SK-N-SH (cell line): ENCODE measurements around the gene PIAS1. TPM values are rescaled to one million over a fixed set of nuclear protein-coding genes. Genes with fewer than 3 reads are reported as not detected.
A peak's percentile ranks its signal among the peaks of the same experiment; 100 is the strongest.

ENCODE experiments used
- CTCF ChIA-PET: fragments of 300-600, 350-600 bp; formaldehyde crosslinking; extraction: SDS; loops from one replicate; lab custom pipeline; 2021; lab: Yijun Ruan, JAX
- POLR2A ChIA-PET: fragments of 350-600 bp; sonication (Branson Sonifier 250); formaldehyde crosslinking; extraction: SDS; loops from one replicate; lab custom pipeline; 2020; ENCODE audit warnings: antibody characterized with exemption, inconsistent platforms; lab: Yijun Ruan, JAX
- DNase-seq: peaks from one replicate; pipeline ENCODE4 v3.0.0; 2012
- H2AFZ ChIP-seq: fragments of 200-600 bp; sonication (generic); 2 replicates; pipeline ENCODE4 v1.8.1; 2016; ENCODE audit warnings: antibody characterized with exemption, mild to moderate bottlenecking, low read depth
- H3F3A ChIP-seq: fragments of 200-600 bp; sonication (generic); replicated peaks from 2 replicates; pipeline ENCODE3; 2016; ENCODE audit warnings: antibody characterized with exemption, mild to moderate bottlenecking; ENCODE audit not compliant: insufficient read depth
- H3K27ac ChIP-seq, 2 experiments: fragments of 200-500 bp in 1 of 2; fragments of 200-600 bp in 1 of 2; sonication (Bioruptor generic) in 1 of 2; sonication (generic), shearing (Covaris generic) in 1 of 2; 2 replicates each; pipeline versions ENCODE4 v1.5.1 to v1.6.1; 2014 to 2016; ENCODE audit warnings: low read depth in 2 of 2, inconsistent platforms in 1 of 2, low read length in 1 of 2, mild to moderate bottlenecking in 1 of 2, mixed read lengths in 1 of 2
- H3K27me3 ChIP-seq: fragments of 200-600 bp; sonication (generic), shearing (Covaris generic); 2 replicates; pipeline ENCODE4 v1.6.1; 2016; ENCODE audit warnings: mixed run types; ENCODE audit not compliant: insufficient read depth
- H3K36me3 ChIP-seq, 2 experiments: fragments of 200-500 bp in 1 of 2; fragments of 200-600 bp in 1 of 2; sonication (Bioruptor generic) in 1 of 2; sonication (generic) in 1 of 2; replicated peaks in 1 of 2; 2 replicates each; pipeline versions ENCODE3 to v1.5.1; 2014 to 2016; ENCODE audit warnings: low read length in 1 of 2, mild to moderate bottlenecking in 1 of 2; ENCODE audit not compliant: insufficient read depth in 2 of 2, control insufficient read depth in 1 of 2
- H3K4me1 ChIP-seq, 2 experiments: fragments of 200-500 bp in 1 of 2; fragments of 200-600 bp in 1 of 2; sonication (Bioruptor generic) in 1 of 2; sonication (generic), shearing (Covaris generic) in 1 of 2; 2 replicates each; pipeline versions ENCODE4 v1.5.1 to v1.6.1; 2014 to 2016; ENCODE audit warnings: low read depth in 1 of 2, low read length in 1 of 2, mixed run types in 1 of 2; ENCODE audit not compliant: insufficient read depth in 2 of 2, control insufficient read depth in 1 of 2
- H3K4me2 ChIP-seq: fragments of 200-600 bp; sonication (generic), shearing (Covaris generic); 2 replicates; pipeline ENCODE4 v1.6.1; 2017; ENCODE audit warnings: mixed run types
- H3K4me3 ChIP-seq, 2 experiments: fragments of 200-500 bp in 1 of 2; fragments of 200-600 bp in 1 of 2; sonication (Bioruptor generic) in 1 of 2; sonication (generic), shearing (Covaris generic) in 1 of 2; 2 replicates each; pipeline versions ENCODE4 v1.5.1 to v1.8.1; 2014 to 2016; ENCODE audit warnings: low read depth in 2 of 2, inconsistent platforms in 1 of 2, low read length in 1 of 2, mild to moderate bottlenecking in 1 of 2, mixed read lengths in 1 of 2, moderate library complexity in 1 of 2
- H3K79me2 ChIP-seq: fragments of 200-600 bp; sonication (generic); 2 replicates; pipeline ENCODE4 v1.8.1; 2017; ENCODE audit warnings: mild to moderate bottlenecking; ENCODE audit not compliant: insufficient read depth
- H3K9ac ChIP-seq: fragments of 200-600 bp; sonication (generic); 2 replicates; pipeline ENCODE4 v1.6.1; 2017; ENCODE audit warnings: mixed run types
- H3K9me2 ChIP-seq: fragments of 200-600 bp; sonication (generic); 2 replicates; pipeline ENCODE4 v1.6.1; 2017; ENCODE audit warnings: mixed run types
- H3K9me3 ChIP-seq: fragments of 200-600 bp; sonication (generic); 2 replicates; pipeline ENCODE4 v1.6.1; 2017; ENCODE audit warnings: mixed run types, mild to moderate bottlenecking, moderate library complexity
- H4K20me1 ChIP-seq: fragments of 200-600 bp; sonication (generic); 2 replicates; pipeline ENCODE4 v1.6.1; 2017; ENCODE audit warnings: mild to moderate bottlenecking, mixed run types; ENCODE audit not compliant: insufficient read depth
- CHD2 ChIP-seq: fragments of 150-350 bp; IDR thresholded peaks from 2 replicates; pipeline ENCODE4 v1.6.1; 2018; ENCODE audit warnings: low read length; ENCODE audit not compliant: partially characterized antibody
- CTCF ChIP-seq: fragments of 200-600 bp; sonication (generic); IDR thresholded peaks from 2 replicates; pipeline ENCODE4 v1.6.1; 2017; ENCODE audit warnings: antibody characterized with exemption, mild to moderate bottlenecking, moderate library complexity
- ELF1 ChIP-seq: IDR thresholded peaks from 2 replicates; pipeline ENCODE4 v1.4.0; 2012
- EP300 ChIP-seq, 2 experiments: IDR thresholded peaks; 2 replicates each; pipeline versions ENCODE4 v1.4.0 to v1.6.1; 2012; ENCODE audit warnings: borderline replicate concordance in 1 of 2, low read depth in 1 of 2, low read length in 1 of 2
- EZH2phosphoT487 ChIP-seq: fragments of 200-600 bp; sonication (generic); IDR thresholded peaks from 2 replicates; pipeline ENCODE4 v1.6.1; 2017; ENCODE audit warnings: low read depth, mixed run types, mild to moderate bottlenecking, antibody characterized with exemption, moderate library complexity, borderline replicate concordance
- FOSL2 ChIP-seq: IDR thresholded peaks from 2 replicates; pipeline ENCODE4 v1.4.0; 2012; ENCODE audit warnings: low read depth, mild to moderate bottlenecking, moderate library complexity, borderline replicate concordance
- FOXM1 ChIP-seq: IDR thresholded peaks from 2 replicates; pipeline ENCODE4 v1.4.0; 2012; ENCODE audit warnings: low read depth, mild to moderate bottlenecking
- GATA2 ChIP-seq: sonication (generic); formaldehyde crosslinking; IDR thresholded peaks from 2 replicates; pipeline ENCODE4 v1.5.0; 2020; ENCODE audit warnings: mild to moderate bottlenecking, missing genetic modification reagents
- JUND ChIP-seq: IDR thresholded peaks from 2 replicates; pipeline ENCODE4 v1.4.0; 2012
- MEF2A ChIP-seq: IDR thresholded peaks from 2 replicates; pipeline ENCODE4 v1.4.0; 2012; ENCODE audit warnings: low read depth, borderline replicate concordance
- MXI1 ChIP-seq: IDR thresholded peaks from 2 replicates; pipeline ENCODE4 v1.6.1; 2012; ENCODE audit warnings: mild to moderate bottlenecking, low read depth, low read length, improper control_type of control experiment
- NFIC ChIP-seq: IDR thresholded peaks from 2 replicates; pipeline ENCODE4 v1.4.0; 2012; ENCODE audit warnings: borderline replicate concordance
- NRF1 ChIP-seq: IDR thresholded peaks from 2 replicates; pipeline ENCODE4 v1.6.1; 2012; ENCODE audit warnings: low read depth, mild to moderate bottlenecking, low read length
- PBX3 ChIP-seq: IDR thresholded peaks from 2 replicates; pipeline ENCODE4; 2012
- POLR2AphosphoS5 ChIP-seq: IDR thresholded peaks from 2 replicates; pipeline ENCODE4 v1.6.1; 2012; ENCODE audit warnings: low read depth, low read length
- RAD21 ChIP-seq: IDR thresholded peaks from 2 replicates; pipeline ENCODE4 v1.6.1; 2012; ENCODE audit warnings: mild to moderate bottlenecking, low read length
- RCOR1 ChIP-seq: fragments of 150-350 bp; IDR thresholded peaks from 2 replicates; pipeline ENCODE4 v1.6.1; 2017; ENCODE audit warnings: antibody characterized with exemption, low read length
- TAF1 ChIP-seq: IDR thresholded peaks from 2 replicates; pipeline ENCODE4 v1.6.1; 2012; ENCODE audit warnings: low read depth, mild to moderate bottlenecking, low read length, moderate library complexity, borderline replicate concordance
- TCF12 ChIP-seq: IDR thresholded peaks from 2 replicates; pipeline ENCODE4 v1.4.0; 2012
- USF2 ChIP-seq: fragments of 150-350 bp; IDR thresholded peaks from 2 replicates; pipeline ENCODE4 v1.6.1; 2017; ENCODE audit warnings: antibody characterized with exemption, low read length, low read depth, borderline replicate concordance
- YY1 ChIP-seq: IDR thresholded peaks from 2 replicates; pipeline ENCODE4 v1.4.0; 2012; ENCODE audit warnings: low read depth, mild to moderate bottlenecking
- WGBS: methylation state at CpG from one replicate; pipeline ENCODE4 v1.1.6; 2017; ENCODE audit warnings: low lambda C conversion rate; 5-methylcytosine and 5-hydroxymethylcytosine counted together
- polyA plus RNA-seq, 3 experiments: library from polyadenylated mRNA; depleted of rRNA; stranded (reverse); fragments of >200 nt; gene quantifications; 2 replicates each; pipeline ENCODE4 v1.2.3, GENCODE V29; 2012
- TF ChIP-seq, protein P1 (sequence below): IDR thresholded peaks from 2 replicates; pipeline ENCODE4 v1.4.0; 2012; ENCODE audit warnings: low read depth
- TF ChIP-seq, protein P2 (sequence below): IDR thresholded peaks from 2 replicates; pipeline ENCODE4 v1.6.1; 2012; ENCODE audit warnings: mild to moderate bottlenecking, low read depth, low read length, moderate library complexity

Gene PIAS1
- polyA plus RNA-seq (2012; rRNA removed), result 9.0 and 9.8 TPM in 2 replicates
- 7.7 and 8.8 TPM in 2 replicates for polyA plus RNA-seq (2012; cell fraction: cytosol; rRNA removed)
- polyA plus RNA-seq (2012; cell fraction: nucleus; rRNA removed), result 30.9 and 32.1 TPM in 2 replicates

- ChIA-PET CTCF (interaction anchor here (0.6 to 3.3 kb wide), 7 partner anchors 77 to 211 kb away, joined by 3 to 18 read pairs (median 4); no protein-coding TSS in a partner anchor), POLR2A (interaction anchor here (0.6 to 1.5 kb wide), 3 partner anchors 19 to 86 kb away, joined by 3 to 6 read pairs (median 4); no protein-coding TSS in a partner anchor)
- Histone ChIP-seq H3K4me2 (peak within 1 kb of the TSS; percentile 92), H3K27ac (peak within 1 kb of the TSS; percentile 77 to 92), H4K20me1 (peaks cover 38% of the 10 kb centered on the region), H3K27me3 (no peaks in the 10 kb centered on the region), H3F3A (peaks cover 2% of the 10 kb centered on the region), H3K36me3 (no peaks in the 10 kb centered on the region), H3K79me2 (peaks cover 49% of the 10 kb centered on the region), H3K9ac (peak within 1 kb of the TSS; percentile 84), H3K9me2 (no peaks in the 10 kb centered on the region), H3K4me1 (peaks cover 0 to 12% of the 10 kb centered on the region in 2 experiments; a peak in 3 of 4 replicates), H3K4me3 (peak within 1 kb of the TSS; percentile 84 to 88), H3K9me3 (no peaks in the 10 kb centered on the region), H2AFZ (peak within 1 kb of the TSS; percentile 97)
- WGBS, result 27% methylated on average over 19 of the region's 72 CpGs
- peak; percentile 99 for DNase-seq
- no peak for TF ChIP-seq EZH2phosphoT487
- TF ChIP-seq CTCF, result peak; percentile 15; the same call in 1 of the 2 replicates
- TF ChIP-seq YY1, result peak; percentile 91
- TF ChIP-seq, protein P1, sequence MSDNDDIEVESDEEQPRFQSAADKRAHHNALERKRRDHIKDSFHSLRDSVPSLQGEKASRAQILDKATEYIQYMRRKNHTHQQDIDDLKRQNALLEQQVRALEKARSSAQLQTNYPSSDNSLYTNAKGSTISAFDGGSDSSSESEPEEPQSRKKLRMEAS, result peak; percentile 89
- 0 out of 2 replicates have a peak, but pooled peaks have one; percentile 18 for TF ChIP-seq ELF1
- TF ChIP-seq PBX3, result peak; percentile 29; the same call in 1 of the 2 replicates
- no peak for TF ChIP-seq GATA2 (CRISPR knock-in tag)
- TF ChIP-seq TCF12, result no peak
- TF ChIP-seq, protein P2, sequence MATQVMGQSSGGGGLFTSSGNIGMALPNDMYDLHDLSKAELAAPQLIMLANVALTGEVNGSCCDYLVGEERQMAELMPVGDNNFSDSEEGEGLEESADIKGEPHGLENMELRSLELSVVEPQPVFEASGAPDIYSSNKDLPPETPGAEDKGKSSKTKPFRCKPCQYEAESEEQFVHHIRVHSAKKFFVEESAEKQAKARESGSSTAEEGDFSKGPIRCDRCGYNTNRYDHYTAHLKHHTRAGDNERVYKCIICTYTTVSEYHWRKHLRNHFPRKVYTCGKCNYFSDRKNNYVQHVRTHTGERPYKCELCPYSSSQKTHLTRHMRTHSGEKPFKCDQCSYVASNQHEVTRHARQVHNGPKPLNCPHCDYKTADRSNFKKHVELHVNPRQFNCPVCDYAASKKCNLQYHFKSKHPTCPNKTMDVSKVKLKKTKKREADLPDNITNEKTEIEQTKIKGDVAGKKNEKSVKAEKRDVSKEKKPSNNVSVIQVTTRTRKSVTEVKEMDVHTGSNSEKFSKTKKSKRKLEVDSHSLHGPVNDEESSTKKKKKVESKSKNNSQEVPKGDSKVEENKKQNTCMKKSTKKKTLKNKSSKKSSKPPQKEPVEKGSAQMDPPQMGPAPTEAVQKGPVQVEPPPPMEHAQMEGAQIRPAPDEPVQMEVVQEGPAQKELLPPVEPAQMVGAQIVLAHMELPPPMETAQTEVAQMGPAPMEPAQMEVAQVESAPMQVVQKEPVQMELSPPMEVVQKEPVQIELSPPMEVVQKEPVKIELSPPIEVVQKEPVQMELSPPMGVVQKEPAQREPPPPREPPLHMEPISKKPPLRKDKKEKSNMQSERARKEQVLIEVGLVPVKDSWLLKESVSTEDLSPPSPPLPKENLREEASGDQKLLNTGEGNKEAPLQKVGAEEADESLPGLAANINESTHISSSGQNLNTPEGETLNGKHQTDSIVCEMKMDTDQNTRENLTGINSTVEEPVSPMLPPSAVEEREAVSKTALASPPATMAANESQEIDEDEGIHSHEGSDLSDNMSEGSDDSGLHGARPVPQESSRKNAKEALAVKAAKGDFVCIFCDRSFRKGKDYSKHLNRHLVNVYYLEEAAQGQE, result no peak
- peak; percentile 57 for TF ChIP-seq CHD2
- TF ChIP-seq TAF1, result peak; percentile 71; the same call in 1 of the 2 replicates
- peak; percentile 72 for TF ChIP-seq NRF1
- no peak for TF ChIP-seq RAD21
- TF ChIP-seq MXI1, result no peak
- no peak for TF ChIP-seq RCOR1
- no peak for TF ChIP-seq USF2
- no peak for TF ChIP-seq MEF2A
- TF ChIP-seq NFIC, result no peak
- peak in 1 of 2 experiments; percentile 44; a peak in 1 of 4 replicates for TF ChIP-seq EP300 (IDR thresholded peaks at IDR 0.05; ENCODE audit: borderline replicate concordance in 1 of 2, low read depth in 1 of 2, low read length in 1 of 2)
- no peak for TF ChIP-seq FOSL2
- TF ChIP-seq JUND, result no peak
- peak; percentile 89 for TF ChIP-seq POLR2AphosphoS5
- 0 out of 2 replicates have a peak, but pooled peaks have one; percentile 38 for TF ChIP-seq FOXM1
Measured at GRCh38 chr15:68053701-68054627, at the start of gene PIAS1. PIAS1 (plus strand) TSS chr15:68054315; CDS start chr15:68054327, 12 bp downstream.
